GM21390 (cell line): Measurements from ENCODE around the gene OTOG.
A peak's percentile ranks its signal among the peaks of the same experiment; 100 is the strongest.

Source experiments
- ATAC-seq: cut with Tn5 transposase; IDR thresholded peaks from one replicate; pipeline ENCODE4 v1.9.1; 2021; ENCODE audit not compliant: unreplicated experiment

The OTOG gene

GRCh38 chr11:17517186-17517585, 29.9 kb upstream of the OTOG start:
- ATAC-seq, result no peak

- no peak for ATAC-seq
These were observed 28.7 kb upstream of the OTOG start for GRCh38 chr11:17518366-17518765.

GRCh38 chr11:17519061-17519885, 27.8 kb upstream of the OTOG start:
- ATAC-seq, result no peak

GRCh38 chr11:17521106-17521900, 25.8 kb upstream of the OTOG start:
- no peak for ATAC-seq

DNA sequence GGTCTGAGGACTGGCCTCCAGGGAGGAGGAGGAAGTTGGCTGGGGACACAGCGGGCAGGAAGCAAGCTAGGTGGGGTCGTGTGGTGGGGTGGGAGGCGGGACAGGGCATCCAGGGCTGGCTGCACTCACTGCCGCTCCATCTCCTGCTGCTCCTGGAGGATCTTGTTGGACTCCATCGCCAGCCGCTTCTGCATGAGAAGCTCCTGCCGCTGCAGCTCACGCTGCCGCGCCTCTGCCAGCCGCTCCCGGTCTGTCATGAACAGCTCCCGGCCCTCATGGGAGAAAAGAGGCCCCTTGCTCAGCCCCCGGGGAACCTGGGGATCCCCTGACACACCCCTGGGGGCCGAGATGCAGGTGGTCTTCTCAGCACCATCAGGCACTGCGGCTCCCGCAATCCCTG, 24.4 kb upstream of the OTOG start:
- ATAC-seq, result no peak

GRCh38 chr11:17524221-17524620, 22.8 kb upstream of the OTOG start:
- ATAC-seq, result no peak

DNA sequence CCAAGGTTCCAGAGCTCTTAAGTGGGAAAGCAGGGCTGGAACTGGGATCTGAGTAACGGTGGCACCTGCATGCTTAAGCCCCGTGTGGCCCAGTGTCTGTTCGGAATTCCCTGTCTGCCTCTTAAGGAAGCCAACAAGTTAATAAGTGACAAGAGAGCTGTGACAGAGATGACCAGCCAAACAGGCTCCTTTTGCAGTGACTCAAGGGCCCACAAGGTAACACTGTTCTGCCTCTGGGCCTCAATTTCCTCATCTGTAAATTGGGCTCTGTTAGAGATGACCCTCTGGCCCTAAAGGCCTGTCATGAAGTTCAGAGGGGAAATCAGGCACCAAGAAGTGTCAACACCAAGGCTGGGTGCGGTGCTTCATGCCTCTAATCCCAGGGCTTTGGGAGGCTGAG, 21.5 kb upstream of the OTOG start:
- ATAC-seq, result no peak

DNA sequence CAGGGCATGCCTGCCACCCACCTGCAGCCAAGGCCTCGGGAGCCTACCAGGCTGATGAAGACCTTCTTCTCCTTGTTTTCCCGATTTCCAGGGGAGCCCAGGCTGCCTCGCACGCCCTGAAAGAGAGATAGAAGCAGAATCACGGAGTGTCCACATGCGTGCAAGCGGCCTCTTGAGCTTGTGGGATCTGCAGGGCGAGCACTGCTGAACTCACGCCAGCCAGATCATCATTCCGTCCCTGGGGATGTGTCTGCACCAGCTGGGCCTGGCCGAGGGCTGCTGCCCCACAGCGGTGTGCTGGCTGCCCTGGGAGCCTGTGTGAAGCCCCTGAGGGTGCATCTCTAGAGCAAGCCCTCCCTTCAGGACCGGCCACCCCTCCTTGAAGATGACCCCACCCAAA, 20.7 kb upstream of the OTOG start:
- ATAC-seq, result no peak

DNA sequence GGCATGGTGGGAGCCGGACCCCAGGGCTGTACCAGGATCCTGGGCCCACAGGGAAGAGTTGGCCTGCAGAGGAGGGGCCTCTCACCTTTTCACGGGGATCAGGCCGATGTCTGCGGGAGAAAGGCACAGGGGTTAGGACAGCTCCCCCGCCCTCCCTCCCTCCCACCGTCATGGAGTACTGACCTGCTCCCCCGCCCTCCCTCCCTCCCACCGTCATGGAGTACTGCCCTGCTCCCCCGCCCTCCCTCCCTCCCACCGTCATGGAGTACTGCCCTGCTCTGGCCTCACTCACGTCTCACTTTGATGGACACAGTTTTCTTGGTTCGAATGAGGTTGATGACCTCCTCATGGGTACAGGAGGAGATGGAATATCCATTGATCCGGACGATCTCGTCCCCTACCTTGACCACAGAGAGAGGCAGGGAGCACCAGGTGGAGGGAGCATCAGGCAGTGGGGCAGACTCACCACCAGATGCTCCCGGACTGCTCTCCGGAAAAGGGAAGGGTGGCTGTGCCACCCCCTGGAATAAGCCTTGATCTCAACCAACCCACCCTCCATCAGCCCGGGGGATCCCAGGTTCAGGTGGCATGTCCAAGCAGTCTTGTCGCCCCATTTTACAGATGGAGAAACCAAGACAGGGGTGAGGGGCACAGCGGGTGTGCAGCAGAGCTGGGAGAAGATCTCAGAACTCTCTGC, 20.0 kb upstream of the OTOG start:
- no peak for ATAC-seq

GRCh38 chr11:17527628-17527995, 19.4 kb upstream of the OTOG start:
- no peak for ATAC-seq

- peak; percentile 64 for ATAC-seq
These were observed 18.8 kb upstream of the OTOG start for GRCh38 chr11:17528181-17528691.

GRCh38 chr11:17528906-17529843, 17.9 kb upstream of the OTOG start:
- no peak for ATAC-seq

- no peak for ATAC-seq
These were observed 17.2 kb upstream of the OTOG start for GRCh38 chr11:17529844-17530185.

DNA sequence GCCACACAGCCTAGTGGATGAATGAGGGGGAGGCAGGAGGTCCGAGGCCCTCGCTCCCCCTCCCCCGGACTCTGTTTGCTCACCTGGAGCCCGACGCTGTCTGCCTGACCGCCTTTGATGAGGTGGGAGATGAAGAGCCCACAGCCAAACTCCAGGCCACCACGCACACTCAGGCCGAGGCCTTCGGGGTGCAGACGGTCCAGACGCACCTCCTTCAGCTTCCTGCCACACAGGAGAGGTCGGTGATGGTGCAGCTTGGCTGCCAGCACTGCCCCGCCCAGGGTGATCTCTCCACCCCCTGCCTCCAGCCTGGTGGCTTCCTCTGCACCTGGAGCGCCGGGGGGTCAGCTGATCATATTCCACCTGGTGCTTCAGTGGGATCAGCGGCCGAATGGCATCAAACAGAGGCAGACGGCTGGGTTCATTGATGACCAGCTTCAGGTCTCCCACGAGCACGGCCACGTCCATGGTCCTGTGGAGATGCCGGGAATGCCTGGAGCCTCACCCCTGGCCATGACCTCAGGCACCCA, 15.9 kb upstream of the OTOG start:
- no peak for ATAC-seq

DNA sequence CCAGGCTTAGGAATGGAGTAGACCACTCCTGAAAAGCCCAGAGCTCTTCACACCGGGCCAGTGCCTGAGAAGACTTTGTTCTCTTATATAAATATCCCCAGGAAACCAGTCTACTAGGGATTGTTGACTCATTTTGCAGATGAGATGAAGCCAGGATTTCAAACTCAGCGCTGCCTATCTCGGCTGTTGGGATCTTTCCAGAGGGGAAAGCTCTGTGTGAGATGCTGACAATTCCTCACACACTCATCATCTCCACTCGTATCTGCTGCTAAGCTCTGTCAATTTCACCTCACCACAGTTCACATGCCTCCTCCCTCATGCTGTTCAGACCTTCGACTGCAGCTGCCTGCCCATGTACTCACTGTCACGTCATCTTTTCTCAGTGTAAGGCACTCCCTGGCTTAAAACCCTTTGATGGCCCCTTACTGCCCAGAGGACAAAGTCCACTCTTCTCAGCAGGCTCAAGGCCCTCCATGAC, 15.4 kb upstream of the OTOG start:
- ATAC-seq, result no peak

DNA sequence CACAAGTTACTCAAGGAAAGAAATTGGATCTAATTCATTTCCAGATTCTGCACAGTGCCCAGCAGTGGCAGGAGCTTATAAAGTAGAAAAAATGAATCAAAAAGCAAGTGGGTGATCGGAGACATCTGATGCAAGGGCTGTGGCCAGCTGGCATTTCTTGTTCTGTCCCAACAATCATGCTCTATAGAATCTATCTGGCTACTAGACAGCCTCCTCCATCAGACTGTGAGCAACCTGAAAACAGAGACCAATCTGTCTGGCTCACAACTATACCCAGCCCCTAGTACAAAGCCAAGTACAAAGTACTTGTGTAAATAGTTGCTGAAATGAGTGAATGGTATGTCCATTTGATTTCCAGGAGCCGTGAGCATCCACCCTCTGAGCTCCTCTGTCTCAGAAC, 14.3 kb upstream of the OTOG start:
- no peak for ATAC-seq

DNA sequence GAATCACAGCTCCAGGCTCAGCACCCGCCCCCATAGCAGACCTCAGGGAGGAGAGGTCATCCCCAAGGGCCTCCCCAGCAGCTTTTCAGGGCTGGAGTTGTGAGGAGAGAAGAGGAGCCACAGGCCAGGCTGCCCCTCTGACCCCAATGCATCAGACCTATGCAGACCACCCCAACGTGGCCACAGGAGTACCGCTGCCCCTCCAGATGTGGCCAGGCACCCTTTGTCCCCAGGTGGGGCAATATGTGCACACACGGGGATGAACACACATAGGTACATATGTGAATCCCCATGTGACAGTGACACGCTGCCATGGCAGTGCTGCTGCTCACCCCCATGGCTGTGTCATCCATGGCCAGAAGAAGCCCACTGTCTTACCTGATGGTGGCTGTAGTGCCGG, 13.7 kb upstream of the OTOG start:
- ATAC-seq, result no peak

GRCh38 chr11:17533778-17534415, 13.2 kb upstream of the OTOG start:
- no peak for ATAC-seq

DNA sequence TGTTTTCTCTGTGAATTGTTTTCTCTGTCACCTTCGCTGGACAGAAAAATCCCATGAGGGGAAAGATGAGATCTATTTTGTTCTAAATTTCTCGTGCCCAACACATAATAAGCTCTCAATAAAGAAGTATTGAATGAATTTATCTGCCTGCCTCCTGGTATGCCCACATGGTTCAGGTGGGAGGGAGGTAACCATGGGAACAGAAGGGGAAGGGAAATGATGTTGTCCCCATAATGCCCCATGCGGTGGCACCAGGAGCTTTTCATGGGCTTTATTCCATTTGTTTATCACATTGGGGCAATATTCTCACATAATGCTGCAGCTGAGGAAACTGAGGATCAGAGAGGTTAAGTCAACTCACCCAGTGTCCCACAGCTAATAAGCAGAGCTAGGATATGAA, 11.6 kb upstream of the OTOG start:
- no peak for ATAC-seq

DNA sequence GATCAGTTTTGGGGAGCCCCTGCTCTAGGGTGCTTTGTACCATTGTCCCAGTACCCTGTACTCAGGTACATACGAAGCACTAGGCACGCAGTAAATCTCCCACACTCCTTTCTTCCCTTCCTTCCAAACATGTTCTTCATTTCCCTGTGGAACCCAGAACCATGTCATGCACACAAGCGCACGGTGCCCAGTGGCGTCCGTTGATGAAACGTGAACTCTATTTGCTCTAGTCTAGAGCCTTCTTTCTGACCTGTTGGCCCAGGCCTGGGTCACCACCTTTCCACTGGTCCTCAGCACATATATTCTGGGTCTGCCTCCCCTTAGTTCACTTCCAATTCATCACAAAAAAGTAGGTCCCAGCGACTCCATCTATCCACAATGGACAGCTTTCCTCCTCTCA, 9.8 kb upstream of the OTOG start:
- ATAC-seq, result no peak
